ENCODE measurements around the gene NFYC.

The NFYC gene

GRCh38 chr1:40740997-40741736 is 49.7 kb downstream of the NFYC start:
- no peak for DNase-seq
- no peak overlapping the region for H3K27ac ChIP-seq
- peaks cover 0 to 26% (median 14%) of the 10 kb centered on the region in 4 donors for H3K4me1 ChIP-seq
- H3K36me3 ChIP-seq = peaks cover 3 to 22% (median 19%) of the 10 kb centered on the region in 3 donors
- intact Hi-C loops (cut with DNase I; ENCODE audit: low total_unique reads) = no loop called here
- H3K27me3 ChIP-seq = no peaks in the 10 kb centered on the region
- TF ChIP-seq CTCF (IDR thresholded peaks at IDR 0.05) = no peak
- no peak overlapping the region for H3K4me3 ChIP-seq
- no peaks in the 10 kb centered on the region for H3K9me3 ChIP-seq

GRCh38 chr1:40742363-40743061 is 51.0 kb downstream of the NFYC start:
- TF ChIP-seq CTCF (IDR thresholded peaks at IDR 0.05) = no peak
- intact Hi-C loops (cut with DNase I; ENCODE audit: low total_unique reads) = no loop called here
- Histone ChIP-seq H3K9me3 (no peaks in the 10 kb centered on the region), H3K27ac (no peak overlapping the region), H3K4me1 (peaks cover 0 to 26% (median 13%) of the 10 kb centered on the region in 4 donors), H3K36me3 (peaks cover 3 to 22% (median 19%) of the 10 kb centered on the region in 3 donors), H3K27me3 (no peaks in the 10 kb centered on the region), H3K4me3 (no peak overlapping the region)
- DNase-seq = no peak

GRCh38 chr1:40743452-40743851 is 51.9 kb downstream of the NFYC start:
- no peak for TF ChIP-seq CTCF (IDR thresholded peaks at IDR 0.05)

GRCh38 chr1:40743860-40744259 is 52.4 kb downstream of the NFYC start:
- intact Hi-C loops (cut with DNase I; ENCODE audit: low total_unique reads) = no loop called here
- Histone ChIP-seq H3K36me3 (peaks cover 13 to 32% (median 30%) of the 10 kb centered on the region in 3 donors), H3K27ac (no peak overlapping the region), H3K4me3 (no peak overlapping the region), H3K9me3 (no peaks in the 10 kb centered on the region), H3K27me3 (no peaks in the 10 kb centered on the region), H3K4me1 (peaks cover 0 to 26% (median 13%) of the 10 kb centered on the region in 4 donors)
- DNase-seq = no peak
- TF ChIP-seq CTCF (IDR thresholded peaks at IDR 0.05) = no peak

More at GRCh38 chr1:40743452-40743851, 51.9 kb downstream of the NFYC start:
- Histone ChIP-seq H3K9me3 (no peaks in the 10 kb centered on the region), H3K4me1 (peaks cover 0 to 26% (median 13%) of the 10 kb centered on the region in 4 donors), H3K27me3 (no peaks in the 10 kb centered on the region), H3K27ac (no peak overlapping the region), H3K36me3 (peaks cover 10 to 30% (median 27%) of the 10 kb centered on the region in 3 donors), H3K4me3 (no peak overlapping the region)
- intact Hi-C loops (cut with DNase I; ENCODE audit: low total_unique reads) = no loop called here
- no peak for DNase-seq

GRCh38 chr1:40745176-40745575 is 53.7 kb downstream of the NFYC start:
- Histone ChIP-seq H3K4me1 (peaks cover 0 to 19% (median 7%) of the 10 kb centered on the region in 4 donors), H3K9me3 (no peaks in the 10 kb centered on the region), H3K36me3 (peaks cover 24 to 33% (median 29%) of the 10 kb centered on the region in 3 donors), H3K4me3 (no peak overlapping the region), H3K27me3 (no peaks in the 10 kb centered on the region), H3K27ac (no peak overlapping the region)
- intact Hi-C loops (cut with DNase I; ENCODE audit: low total_unique reads) = no loop called here
- DNase-seq = no peak
- TF ChIP-seq CTCF (IDR thresholded peaks at IDR 0.05) = no peak

Measured in tibial artery (tissue), 4 donors.